Liver (tissue), 3 donors: ENCODE data around the gene IBA57.

Source experiments
- FOXA1 ChIP-seq: IDR thresholded peaks from 2 replicates; pipeline ENCODE4 v1.6.1; 2016; ENCODE audit warnings: antibody characterized with exemption
- SP1 ChIP-seq: IDR thresholded peaks from 2 replicates; pipeline ENCODE4 v1.6.1; 2018; ENCODE audit warnings: antibody characterized with exemption, mild to moderate bottlenecking
- YY1 ChIP-seq: IDR thresholded peaks from 2 replicates; pipeline ENCODE4 v1.6.1; 2016; ENCODE audit warnings: antibody characterized with exemption, mild to moderate bottlenecking
- TF ChIP-seq, protein P1 (sequence below): IDR thresholded peaks from 2 replicates; pipeline ENCODE4 v1.6.1; 2016; ENCODE audit warnings: antibody characterized with exemption
- TF ChIP-seq, protein P2 (sequence below): IDR thresholded peaks from 2 replicates; pipeline ENCODE4 v1.6.1; 2016; ENCODE audit warnings: antibody characterized with exemption
- TF ChIP-seq, protein P3 (sequence below): IDR thresholded peaks from 2 replicates; pipeline ENCODE4 v1.6.1; 2016; ENCODE audit warnings: antibody characterized with exemption
- TF ChIP-seq, protein P4 (sequence below): fragments of 150-350 bp; IDR thresholded peaks from 2 replicates; pipeline ENCODE4 v1.5.1; 2017; ENCODE audit warnings: improper control_type of control experiment, low read depth, low read length; ENCODE audit not compliant: missing input control
- TF ChIP-seq, protein P5 (sequence below): IDR thresholded peaks from 2 replicates; pipeline ENCODE4 v1.6.1; 2016; ENCODE audit warnings: antibody characterized with exemption, mild to moderate bottlenecking
- donor health status: healthy.
- donor health status: healthy.

DNA sequence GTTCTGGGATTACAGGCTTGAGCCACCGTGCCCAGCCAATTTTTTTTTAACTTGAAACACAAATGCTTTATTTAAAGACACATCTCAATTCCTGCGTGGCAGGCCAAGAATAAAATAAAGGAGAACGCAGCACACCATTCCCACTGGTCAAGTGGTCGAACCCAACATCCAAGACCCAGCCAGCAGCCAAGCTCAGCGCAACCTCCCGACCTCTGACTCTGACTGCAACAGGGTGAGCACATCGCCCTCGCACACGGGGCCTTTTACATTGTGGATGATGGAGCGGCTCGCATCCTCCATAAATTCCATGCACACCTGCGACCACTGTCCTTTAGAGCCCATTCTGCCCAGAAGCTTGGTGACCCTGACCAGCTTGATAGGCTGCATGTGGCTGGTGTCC lies 31.0 kb upstream of the IBA57 start:
- TF ChIP-seq, protein P1, sequence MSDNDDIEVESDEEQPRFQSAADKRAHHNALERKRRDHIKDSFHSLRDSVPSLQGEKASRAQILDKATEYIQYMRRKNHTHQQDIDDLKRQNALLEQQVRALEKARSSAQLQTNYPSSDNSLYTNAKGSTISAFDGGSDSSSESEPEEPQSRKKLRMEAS: no peak
- TF ChIP-seq, protein P2, sequence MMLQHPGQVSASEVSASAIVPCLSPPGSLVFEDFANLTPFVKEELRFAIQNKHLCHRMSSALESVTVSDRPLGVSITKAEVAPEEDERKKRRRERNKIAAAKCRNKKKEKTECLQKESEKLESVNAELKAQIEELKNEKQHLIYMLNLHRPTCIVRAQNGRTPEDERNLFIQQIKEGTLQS: no peak
- TF ChIP-seq, protein P3, sequence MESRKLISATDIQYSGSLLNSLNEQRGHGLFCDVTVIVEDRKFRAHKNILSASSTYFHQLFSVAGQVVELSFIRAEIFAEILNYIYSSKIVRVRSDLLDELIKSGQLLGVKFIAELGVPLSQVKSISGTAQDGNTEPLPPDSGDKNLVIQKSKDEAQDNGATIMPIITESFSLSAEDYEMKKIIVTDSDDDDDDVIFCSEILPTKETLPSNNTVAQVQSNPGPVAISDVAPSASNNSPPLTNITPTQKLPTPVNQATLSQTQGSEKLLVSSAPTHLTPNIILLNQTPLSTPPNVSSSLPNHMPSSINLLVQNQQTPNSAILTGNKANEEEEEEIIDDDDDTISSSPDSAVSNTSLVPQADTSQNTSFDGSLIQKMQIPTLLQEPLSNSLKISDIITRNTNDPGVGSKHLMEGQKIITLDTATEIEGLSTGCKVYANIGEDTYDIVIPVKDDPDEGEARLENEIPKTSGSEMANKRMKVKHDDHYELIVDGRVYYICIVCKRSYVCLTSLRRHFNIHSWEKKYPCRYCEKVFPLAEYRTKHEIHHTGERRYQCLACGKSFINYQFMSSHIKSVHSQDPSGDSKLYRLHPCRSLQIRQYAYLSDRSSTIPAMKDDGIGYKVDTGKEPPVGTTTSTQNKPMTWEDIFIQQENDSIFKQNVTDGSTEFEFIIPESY: no peak
- TF ChIP-seq, protein P4, sequence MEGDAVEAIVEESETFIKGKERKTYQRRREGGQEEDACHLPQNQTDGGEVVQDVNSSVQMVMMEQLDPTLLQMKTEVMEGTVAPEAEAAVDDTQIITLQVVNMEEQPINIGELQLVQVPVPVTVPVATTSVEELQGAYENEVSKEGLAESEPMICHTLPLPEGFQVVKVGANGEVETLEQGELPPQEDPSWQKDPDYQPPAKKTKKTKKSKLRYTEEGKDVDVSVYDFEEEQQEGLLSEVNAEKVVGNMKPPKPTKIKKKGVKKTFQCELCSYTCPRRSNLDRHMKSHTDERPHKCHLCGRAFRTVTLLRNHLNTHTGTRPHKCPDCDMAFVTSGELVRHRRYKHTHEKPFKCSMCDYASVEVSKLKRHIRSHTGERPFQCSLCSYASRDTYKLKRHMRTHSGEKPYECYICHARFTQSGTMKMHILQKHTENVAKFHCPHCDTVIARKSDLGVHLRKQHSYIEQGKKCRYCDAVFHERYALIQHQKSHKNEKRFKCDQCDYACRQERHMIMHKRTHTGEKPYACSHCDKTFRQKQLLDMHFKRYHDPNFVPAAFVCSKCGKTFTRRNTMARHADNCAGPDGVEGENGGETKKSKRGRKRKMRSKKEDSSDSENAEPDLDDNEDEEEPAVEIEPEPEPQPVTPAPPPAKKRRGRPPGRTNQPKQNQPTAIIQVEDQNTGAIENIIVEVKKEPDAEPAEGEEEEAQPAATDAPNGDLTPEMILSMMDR: no peak
- TF ChIP-seq SP1 (no peak), YY1 (no peak), FOXA1 (no peak)
- TF ChIP-seq, protein P5, sequence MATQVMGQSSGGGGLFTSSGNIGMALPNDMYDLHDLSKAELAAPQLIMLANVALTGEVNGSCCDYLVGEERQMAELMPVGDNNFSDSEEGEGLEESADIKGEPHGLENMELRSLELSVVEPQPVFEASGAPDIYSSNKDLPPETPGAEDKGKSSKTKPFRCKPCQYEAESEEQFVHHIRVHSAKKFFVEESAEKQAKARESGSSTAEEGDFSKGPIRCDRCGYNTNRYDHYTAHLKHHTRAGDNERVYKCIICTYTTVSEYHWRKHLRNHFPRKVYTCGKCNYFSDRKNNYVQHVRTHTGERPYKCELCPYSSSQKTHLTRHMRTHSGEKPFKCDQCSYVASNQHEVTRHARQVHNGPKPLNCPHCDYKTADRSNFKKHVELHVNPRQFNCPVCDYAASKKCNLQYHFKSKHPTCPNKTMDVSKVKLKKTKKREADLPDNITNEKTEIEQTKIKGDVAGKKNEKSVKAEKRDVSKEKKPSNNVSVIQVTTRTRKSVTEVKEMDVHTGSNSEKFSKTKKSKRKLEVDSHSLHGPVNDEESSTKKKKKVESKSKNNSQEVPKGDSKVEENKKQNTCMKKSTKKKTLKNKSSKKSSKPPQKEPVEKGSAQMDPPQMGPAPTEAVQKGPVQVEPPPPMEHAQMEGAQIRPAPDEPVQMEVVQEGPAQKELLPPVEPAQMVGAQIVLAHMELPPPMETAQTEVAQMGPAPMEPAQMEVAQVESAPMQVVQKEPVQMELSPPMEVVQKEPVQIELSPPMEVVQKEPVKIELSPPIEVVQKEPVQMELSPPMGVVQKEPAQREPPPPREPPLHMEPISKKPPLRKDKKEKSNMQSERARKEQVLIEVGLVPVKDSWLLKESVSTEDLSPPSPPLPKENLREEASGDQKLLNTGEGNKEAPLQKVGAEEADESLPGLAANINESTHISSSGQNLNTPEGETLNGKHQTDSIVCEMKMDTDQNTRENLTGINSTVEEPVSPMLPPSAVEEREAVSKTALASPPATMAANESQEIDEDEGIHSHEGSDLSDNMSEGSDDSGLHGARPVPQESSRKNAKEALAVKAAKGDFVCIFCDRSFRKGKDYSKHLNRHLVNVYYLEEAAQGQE: no peak
